ENCODE results near the gene LIN54. TPM values are rescaled to one million over a fixed set of nuclear protein-coding genes. Genes with fewer than 3 reads are reported as not detected.
A peak's percentile ranks its signal among the peaks of the same experiment; 100 is the strongest.

The LIN54 gene
- total RNA-seq, 2 donors from 2014 or later = 9.7 to 13.9 TPM

GRCh38 chr4:82901183-82901718 lies 109.4 kb downstream of the LIN54 start:
- no peak for DNase-seq (ENCODE audit: low spot score)
- H3K36me3 ChIP-seq = no peaks in the 10 kb centered on the region
- no peaks in the 10 kb centered on the region for H3K9me3 ChIP-seq
- peak overlapping the region; percentile 96 to 99 for H3K27ac ChIP-seq
- peak overlapping the region; percentile 42 to 49 for H3K4me3 ChIP-seq
- H3K27me3 ChIP-seq (replicated peaks; ENCODE audit: insufficient read depth) = no peaks in the 10 kb centered on the region
- intact Hi-C loops (cut with DNase I) = loop anchor here (2.0 to 5.0 kb wide), 5 partner anchors 111 to 470 kb away; partner anchors contain the start of genes COPS4, COQ2, ENOPH1 and HNRNPDL
- 1% methylated on average over 8 of the region's 8 CpGs for WGBS
- no peak for TF ChIP-seq CTCF (IDR thresholded peaks at IDR 0.05)
- no peak for TF ChIP-seq POLR2AphosphoS5 (IDR thresholded peaks at IDR 0.05)
- no peak for TF ChIP-seq POLR2A (IDR thresholded peaks at IDR 0.05)
- no peaks in the 10 kb centered on the region for H3K4me1 ChIP-seq (replicated peaks)

GRCh38 chr4:82900411-82901182 lies 110.0 kb downstream of the LIN54 start, which contains the start of gene THAP9:
TSS of gene THAP9 (plus strand) at chr4:82900735. CDS start at chr4:82900803, 68 bp downstream.
- Histone ChIP-seq H3K27ac (peak within 1 kb of the TSS; percentile 96 to 99), H3K4me1 (replicated peaks) (no peaks in the 10 kb centered on the region), H3K36me3 (no peaks in the 10 kb centered on the region), H3K4me3 (peak within 1 kb of the TSS; percentile 42 to 49), H3K9me3 (no peaks in the 10 kb centered on the region), H3K27me3 (replicated peaks; ENCODE audit: insufficient read depth) (no peaks in the 10 kb centered on the region)
- peak; percentile 99 for DNase-seq (ENCODE audit: low spot score)
- intact Hi-C loops (cut with DNase I) = loop anchor here (2.0 to 5.0 kb wide), 5 partner anchors 112 to 470 kb away; partner anchors contain the start of genes COPS4, COQ2, ENOPH1 and HNRNPDL
- TF ChIP-seq POLR2A (IDR thresholded peaks at IDR 0.05) = peak; percentile 82
- peak; percentile 91 for TF ChIP-seq POLR2AphosphoS5 (IDR thresholded peaks at IDR 0.05)
- TF ChIP-seq CTCF (IDR thresholded peaks at IDR 0.05) = no peak
- WGBS = under 1% methylated on average over 55 of the region's 67 CpGs

- Histone ChIP-seq H3K27me3 (replicated peaks; ENCODE audit: insufficient read depth) (no peaks in the 10 kb centered on the region), H3K9me3 (no peaks in the 10 kb centered on the region), H3K36me3 (no peaks in the 10 kb centered on the region), H3K27ac (peak overlapping the region; percentile 96 to 99), H3K4me1 (replicated peaks) (no peaks in the 10 kb centered on the region), H3K4me3 (peak overlapping the region; percentile 42 to 49)
- WGBS = under 1% methylated on average over 14 of the region's 14 CpGs
- DNase-seq (ENCODE audit: low spot score) = no peak
- TF ChIP-seq POLR2A (IDR thresholded peaks at IDR 0.05) = no peak
- no peak for TF ChIP-seq CTCF (IDR thresholded peaks at IDR 0.05)
- no peak for TF ChIP-seq POLR2AphosphoS5 (IDR thresholded peaks at IDR 0.05)
- intact Hi-C loops (cut with DNase I) = loop anchor here (2.0 to 5.0 kb wide), 5 partner anchors 112 to 469 kb away; partner anchors contain the start of genes COPS4, COQ2, ENOPH1 and HNRNPDL
Observed at GRCh38 chr4:82900066-82900410, 110.6 kb downstream of the LIN54 start.

- no peaks in the 10 kb centered on the region for H3K4me1 ChIP-seq (replicated peaks)
- WGBS = under 1% methylated on average over 4 of the region's 4 CpGs
- intact Hi-C loops (cut with DNase I) = loop anchor here (2.0 to 10.0 kb wide), 6 partner anchors 113 to 469 kb away; partner anchors contain the start of genes COPS4, COQ2, ENOPH1 and HNRNPDL
Observed at GRCh38 chr4:82899374-82900065, 111.1 kb downstream of the LIN54 start.

More at GRCh38 chr4:82899374-82900065, 111.1 kb downstream of the LIN54 start:
- DNase-seq (ENCODE audit: low spot score) = no peak
- TF ChIP-seq POLR2A (IDR thresholded peaks at IDR 0.05) (no peak), CTCF (IDR thresholded peaks at IDR 0.05) (no peak), POLR2AphosphoS5 (IDR thresholded peaks at IDR 0.05) (no peak)
- Histone ChIP-seq H3K9me3 (no peaks in the 10 kb centered on the region), H3K4me3 (peak overlapping the region; percentile 42 to 49), H3K36me3 (no peaks in the 10 kb centered on the region), H3K27me3 (replicated peaks; ENCODE audit: insufficient read depth) (no peaks in the 10 kb centered on the region), H3K27ac (peak overlapping the region; percentile 96 to 99)
